Measurements from ENCODE around the gene LAMB1. TPM values are rescaled to one million over a fixed set of nuclear protein-coding genes. Genes with fewer than 3 reads are reported as not detected.

The LAMB1 gene
- total and polyA plus RNA-seq, 2 of the 13 experiments (the other 11 are each of a cell fraction or from before 2014, with no cell fraction given) = 109 to 124 TPM

GRCh38 chr7:108010377-108010776 is 7.4 kb upstream of the LAMB1 start:
- BruUV-seq (replicated peaks) = no TSS peak
- H3K9ac ChIP-seq (ENCODE audit: insufficient read depth, low read depth, low read length) = peak overlapping the region; percentile 56
- no peaks in the 10 kb centered on the region for H3K79me2 ChIP-seq (ENCODE audit: insufficient read depth, low read length)
- peak; percentile 90 for ATAC-seq
- peak overlapping the region; percentile 38 to 53 (median 52); a peak in 5 of 6 replicates for H3K4me3 ChIP-seq (replicated peaks in 1 of 3; ENCODE audit: insufficient read depth in 1 of 3, low read depth in 2 of 3, low read length in 3 of 3)
- H3K9me3 ChIP-seq (ENCODE audit: low read length) = no peaks in the 10 kb centered on the region
- DNase-seq (ENCODE audit: low spot score) = peak; percentile 74
- no peaks in the 10 kb centered on the region for H4K20me1 ChIP-seq (ENCODE audit: insufficient read depth, low read length)
- in situ Hi-C loops (cut with HindIII; ENCODE audit: extremely low pct_ligation_motif_present, low pct_unique_long_range_greater_than_20kb) (no loop called here), intact Hi-C loops (cut with micrococcal nuclease; ENCODE audit: unreplicated experiment) (loop anchor here (10.0 kb wide), 1 partner anchor 266 kb away; the partner anchor contains the start of gene CBLL1)
- H3K36me3 ChIP-seq (replicated peaks in 1 of 2; ENCODE audit: control insufficient read depth in 1 of 2, insufficient read depth in 2 of 2, low read length in 2 of 2) = no peaks in the 10 kb centered on the region
- ChIA-PET POLR2A (no interaction called here), CTCF (ENCODE audit: low intra/inter-chr PET ratio, low total read pairs) (no interaction called here)
- peak overlapping the region; percentile 87 for H2AFZ ChIP-seq (ENCODE audit: low read length)
- H3K4me1 ChIP-seq (ENCODE audit: insufficient read depth, low read length) = peaks cover 96% of the 10 kb centered on the region
- H3K4me2 ChIP-seq (ENCODE audit: low read depth, low read length) = peak overlapping the region; percentile 72
- H3K27me3 ChIP-seq (ENCODE audit: control insufficient read depth in 1 of 2, insufficient read depth in 2 of 2, low read length in 2 of 2) = no peaks in the 10 kb centered on the region
- peak overlapping the region; percentile 72 for H3K27ac ChIP-seq (ENCODE audit: extremely low read length, insufficient read depth, low read length)
- 0% methylated on average over 1 of the region's 1 CpG for WGBS (ENCODE audit: low lambda C conversion rate)
- peak; percentile 60 for FAIRE-seq
- TF ChIP-seq ZNF883 (CRISPR knock-in tag; IDR thresholded peaks at IDR 0.05; ENCODE audit: not compliant biosample characterization) = no peak
- no peak for TF ChIP-seq AHDC1 (CRISPR knock-in tag; IDR thresholded peaks at IDR 0.05; ENCODE audit: borderline replicate concordance)
- TF ChIP-seq FOXP4 (CRISPR knock-in tag; IDR thresholded peaks at IDR 0.05) = peak; percentile 14; the same call in 1 of the 2 replicates
- no peak for TF ChIP-seq ZNF431 (CRISPR knock-in tag; IDR thresholded peaks at IDR 0.05; ENCODE audit: borderline replicate concordance, low read depth)
- TF ChIP-seq ZNF121 (CRISPR knock-in tag; IDR thresholded peaks at IDR 0.05) = no peak
- TF ChIP-seq ZNF724P (CRISPR knock-in tag; IDR thresholded peaks at IDR 0.05; ENCODE audit: borderline replicate concordance) = no peak
- TF ChIP-seq SP2 (CRISPR knock-in tag; IDR thresholded peaks at IDR 0.05) = no peak
- TF ChIP-seq ZBTB10 (CRISPR knock-in tag; IDR thresholded peaks at IDR 0.05; ENCODE audit: borderline replicate concordance) = no peak

All from HepG2 (cell line).